CD4-positive, alpha-beta T cell treated with Interleukin-17A for 1 hour (primary cell): Measurements from ENCODE around the gene HTT-AS.

Source experiments
- DNase-seq: peaks from one replicate; pipeline ENCODE4 v3.0.0-alpha.2; 2020

Gene HTT-AS

DNA sequence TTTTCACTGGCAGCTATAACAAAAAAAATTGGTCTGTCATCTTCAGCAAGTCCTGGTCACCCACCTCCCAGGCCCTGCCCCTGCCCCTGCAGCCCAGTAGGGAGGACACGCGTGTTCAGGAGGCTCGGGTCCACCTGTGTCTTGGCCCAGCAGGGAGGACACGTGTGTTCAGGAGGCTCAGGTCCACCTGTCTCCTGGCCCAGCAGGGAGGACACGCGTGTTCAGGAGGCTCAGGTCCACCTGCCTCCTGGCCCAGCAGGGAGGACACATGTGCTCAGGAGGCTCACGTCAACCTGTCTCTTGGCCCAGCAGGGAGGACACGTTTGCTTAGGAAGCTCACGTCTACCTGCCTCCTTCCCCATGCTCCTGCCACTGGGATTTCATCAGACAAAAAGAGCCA, 44.9 kb downstream of the HTT-AS start:
- DNase-seq: no peak

- DNase-seq: no peak
These were observed 47.8 kb downstream of the HTT-AS start for GRCh38 chr4:3026540-3026939.

DNA sequence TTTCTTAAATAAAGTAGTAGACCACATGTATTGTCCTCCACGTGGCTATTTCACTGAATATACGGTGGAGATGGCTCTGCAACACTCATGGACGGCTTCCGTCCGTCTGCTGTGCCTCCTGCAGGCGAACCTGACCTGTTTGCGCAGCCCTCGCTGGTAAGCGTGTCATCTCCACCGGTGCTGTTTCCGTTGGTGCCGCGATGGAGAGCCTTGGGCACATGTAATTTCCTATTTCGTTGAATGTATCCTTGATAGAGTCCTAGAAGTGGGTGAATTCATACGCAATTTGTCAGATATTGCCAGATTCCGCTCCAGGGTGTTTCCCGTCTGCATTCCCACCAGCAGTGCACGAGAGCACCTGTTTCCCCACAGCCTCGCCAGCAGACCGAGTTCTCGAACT, 48.5 kb downstream of the HTT-AS start:
- no peak for DNase-seq

GRCh38 chr4:3022651-3023050, 51.7 kb downstream of the HTT-AS start:
- no peak for DNase-seq

DNA sequence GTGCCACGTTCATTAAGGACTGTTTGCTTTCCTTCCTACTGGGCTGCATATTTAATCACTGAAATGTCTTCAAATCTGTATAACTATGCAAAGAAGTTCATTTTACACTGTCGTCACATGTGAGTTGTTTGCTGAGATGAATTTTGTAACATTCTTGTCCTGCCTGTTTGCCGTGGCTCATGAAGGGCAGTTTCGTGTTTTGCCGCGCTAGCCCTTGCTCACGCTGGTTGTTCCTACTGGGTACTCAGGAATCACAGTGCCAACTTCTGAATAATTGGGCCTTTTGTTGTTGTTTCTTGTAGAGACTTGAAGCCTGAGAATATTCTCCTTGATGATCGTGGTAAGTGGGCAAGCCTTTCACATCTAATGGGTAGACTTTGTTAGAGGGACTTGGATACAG, 52.2 kb downstream of the HTT-AS start:
- no peak for DNase-seq

GRCh38 chr4:3021627-3022026, 52.7 kb downstream of the HTT-AS start:
- DNase-seq: no peak

DNA sequence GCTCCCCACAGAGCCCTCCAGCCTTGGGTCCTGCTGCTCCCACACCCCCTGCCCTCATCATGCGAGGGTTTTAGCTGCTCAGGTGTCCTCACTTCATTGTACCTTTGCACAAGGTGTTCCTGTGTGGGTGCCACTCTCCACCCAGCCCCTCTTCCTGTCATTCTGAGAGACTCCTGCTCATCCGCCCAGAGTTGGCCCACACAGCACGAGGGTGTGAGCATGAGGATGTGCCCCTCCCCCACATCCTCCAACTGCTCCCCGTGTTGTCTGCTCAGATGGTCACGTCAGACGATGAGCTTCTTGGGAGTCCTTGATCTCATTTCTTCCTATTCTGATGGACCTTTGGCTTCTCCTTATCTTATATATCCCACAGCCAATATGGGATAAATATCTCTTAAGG, 53.2 kb downstream of the HTT-AS start:
- no peak for DNase-seq

DNA sequence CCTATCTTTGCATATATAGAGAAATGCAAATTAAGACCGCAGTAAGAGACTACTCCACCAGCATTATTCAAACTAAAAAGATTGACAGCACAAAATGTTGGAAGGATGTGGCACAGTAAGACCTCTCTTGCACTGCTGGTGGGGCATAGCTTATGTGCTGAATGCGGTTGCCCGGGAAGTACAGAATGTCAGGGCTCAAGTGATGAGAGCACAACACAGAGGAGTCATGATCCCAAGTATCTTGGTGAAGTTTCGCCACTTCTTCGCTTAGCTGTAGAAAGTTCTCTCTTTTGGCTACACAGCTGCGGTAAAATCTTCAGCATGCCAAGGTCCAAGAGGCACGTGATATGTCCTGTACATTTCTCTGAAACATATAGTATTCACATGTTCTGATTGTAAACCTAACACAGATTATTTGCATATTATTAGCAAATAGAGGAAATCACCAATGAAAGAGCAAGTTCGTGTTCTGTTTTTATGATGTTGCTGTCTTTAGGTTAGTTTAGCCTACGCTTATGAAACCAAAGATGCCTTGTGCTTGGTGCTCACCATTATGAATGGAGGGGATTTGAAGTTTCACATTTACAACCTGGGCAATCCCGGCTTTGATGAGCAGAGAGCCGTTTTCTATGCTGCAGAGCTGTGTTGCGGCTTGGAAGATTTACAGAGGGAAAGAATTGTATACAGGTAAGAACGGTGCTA, 55.0 kb downstream of the HTT-AS start:
- DNase-seq: no peak

DNA sequence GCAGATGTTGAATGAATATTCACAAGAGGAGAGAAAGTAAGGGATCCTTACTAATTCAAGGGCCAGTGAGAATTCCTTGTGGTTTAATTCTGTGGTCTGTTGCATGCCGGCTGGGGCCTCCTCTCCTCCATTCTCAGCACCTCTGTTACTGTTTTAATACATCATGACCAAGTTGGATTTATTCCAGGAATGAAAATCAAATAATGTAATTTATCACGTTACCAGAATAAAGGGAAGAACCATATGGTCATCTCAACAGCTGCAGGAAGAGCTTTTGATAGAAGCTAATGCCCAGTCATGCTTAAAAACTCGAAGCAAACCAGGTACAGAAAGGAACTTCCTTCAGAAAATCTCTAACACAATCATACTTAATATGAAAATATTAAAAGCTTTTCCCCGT, 56.8 kb downstream of the HTT-AS start:
- no peak for DNase-seq

- no peak for DNase-seq
These were observed 57.4 kb downstream of the HTT-AS start for GRCh38 chr4:3016961-3017360.

DNA sequence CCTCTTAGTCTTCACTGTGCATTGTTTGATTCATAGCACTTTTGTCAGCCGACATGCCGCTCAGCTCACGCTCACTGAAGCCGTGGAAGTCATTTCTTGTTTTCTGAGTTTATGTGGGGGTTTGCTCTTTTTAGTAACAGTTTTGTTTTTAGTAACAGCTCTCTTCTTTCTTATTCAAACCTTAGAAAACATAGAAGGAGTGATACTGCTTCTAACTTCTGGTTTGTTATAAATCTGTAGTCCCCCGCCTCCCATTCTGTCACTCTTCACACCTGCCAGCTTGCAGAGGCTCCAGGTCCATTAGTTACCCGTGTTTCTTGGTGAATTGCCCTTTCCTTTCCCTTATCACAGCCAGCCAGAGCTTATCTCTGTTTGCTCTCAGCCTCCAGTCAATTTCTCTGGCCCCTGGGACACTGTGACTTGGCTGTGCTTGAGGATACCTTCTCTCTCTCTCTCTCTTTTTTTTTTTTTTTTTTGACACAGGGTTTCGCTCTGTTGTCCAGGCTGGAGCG, 60.4 kb downstream of the HTT-AS start:
- DNase-seq: no peak
